GM23338 (cell line): ENCODE data around the gene CPSF2. TPM values are rescaled to one million over a fixed set of nuclear protein-coding genes. Genes with fewer than 3 reads are reported as not detected.
"Not testable (repeated sequence)": the region's sequence is repeated elsewhere in the genome, so short reads cannot be mapped to it uniquely, and the experiment has no call there.

Experiments used
- ATAC-seq: fragments of 200-7000 bp; cut with Tn5 transposase; 3 replicates; pipeline ENCODE4 v1.9.1; 2020
- DNase-seq: peaks from one replicate; pipeline ENCODE4 v3.0.0-alpha.2; 2015; ENCODE audit warnings: low spot score
- H2AFZ ChIP-seq: fragments of 200-600 bp; sonication (generic); 2 replicates; pipeline ENCODE4 v1.8.0; 2016; ENCODE audit warnings: antibody characterized with exemption, mild to moderate bottlenecking, moderate library complexity
- H3F3A ChIP-seq: fragments of 200-600 bp; sonication (generic); replicated peaks from 2 replicates; pipeline ENCODE4 v1.8.0; 2017; ENCODE audit warnings: antibody characterized with exemption, mixed run types, low read depth
- H3K27ac ChIP-seq: fragments of 200-600 bp; sonication (generic); 2 replicates; pipeline ENCODE4 v1.6.1; 2016; ENCODE audit warnings: low read depth
- H3K27me3 ChIP-seq: fragments of 200-600 bp; sonication (generic); 2 replicates; pipeline ENCODE4 v1.8.0; 2016; ENCODE audit warnings: mild to moderate bottlenecking, mixed run types, moderate library complexity; ENCODE audit not compliant: insufficient read depth
- H3K36me3 ChIP-seq: fragments of 200-600 bp; sonication (generic); 2 replicates; pipeline ENCODE4 v1.8.0; 2016; ENCODE audit warnings: mild to moderate bottlenecking; ENCODE audit not compliant: insufficient read depth
- H3K4me1 ChIP-seq: fragments of 200-600 bp; sonication (generic); 2 replicates; pipeline ENCODE4 v1.8.0; 2016; ENCODE audit warnings: mild to moderate bottlenecking, moderate library complexity; ENCODE audit not compliant: insufficient read depth
- H3K4me2 ChIP-seq: fragments of 200-600 bp; sonication (generic); 2 replicates; pipeline ENCODE4 v1.7.1; 2017; ENCODE audit warnings: mixed run types
- H3K4me3 ChIP-seq: fragments of 200-600 bp; sonication (generic); 2 replicates; pipeline ENCODE4 v1.6.1; 2016; ENCODE audit warnings: mixed run types
- H3K79me2 ChIP-seq: fragments of 200-600 bp; sonication (generic); replicated peaks from 2 replicates; pipeline ENCODE4 v1.8.0; 2017; ENCODE audit warnings: mild to moderate bottlenecking; ENCODE audit not compliant: insufficient read depth
- H3K9me2 ChIP-seq: fragments of 200-600 bp; sonication (generic); 2 replicates; pipeline ENCODE4 v1.8.0; 2017; ENCODE audit not compliant: insufficient read depth
- H4K20me1 ChIP-seq: fragments of 200-600 bp; sonication (generic); replicated peaks from 2 replicates; pipeline ENCODE4 v1.8.0; 2017; ENCODE audit warnings: mild to moderate bottlenecking; ENCODE audit not compliant: insufficient read depth
- H3K27ac Mint-ChIP-seq: 2 replicates; pipeline ENCODE4 v1.8.0; 2020; ENCODE audit warnings: inconsistent platforms, mild to moderate bottlenecking, moderate library complexity, mixed read lengths
- H3K27me3 Mint-ChIP-seq: 3 replicates; pipeline ENCODE4 v1.8.0; 2022; ENCODE audit warnings: low read depth, mild to moderate bottlenecking, moderate library complexity, mixed read lengths, inconsistent platforms; ENCODE audit not compliant: insufficient read depth, poor library complexity
- H3K36me3 Mint-ChIP-seq: 3 replicates; pipeline ENCODE4 v1.8.0; 2021; ENCODE audit warnings: low read depth, mild to moderate bottlenecking, inconsistent platforms, moderate library complexity, mixed read lengths
- H3K4me1 Mint-ChIP-seq: 3 replicates; pipeline ENCODE4 v1.8.0; 2020; ENCODE audit warnings: mild to moderate bottlenecking, inconsistent platforms, mixed read lengths
- H3K4me3 Mint-ChIP-seq: 3 replicates; pipeline ENCODE4 v1.8.0; 2021; ENCODE audit warnings: moderate library complexity, mild to moderate bottlenecking, inconsistent platforms, mixed read lengths
- H3K9me3 Mint-ChIP-seq: 3 replicates; pipeline ENCODE4 v1.8.0; 2020; ENCODE audit warnings: moderate library complexity, mild to moderate bottlenecking, inconsistent platforms, mixed read lengths
- CREB1 ChIP-seq: fragments of 250-450 bp; sonication (Bioruptor Pico); IDR thresholded peaks from 2 replicates; pipeline ENCODE4 v1.5.0; 2020; ENCODE audit warnings: low read depth, mild to moderate bottlenecking, moderate library complexity
- STAT1 ChIP-seq: IDR thresholded peaks from one replicate; pipeline ENCODE4 v1.6.1; 2016; ENCODE audit warnings: antibody characterized with exemption; ENCODE audit not compliant: unreplicated experiment
- ZNF114 ChIP-seq: fragments of 250-450 bp; sonication (Bioruptor Pico); IDR thresholded peaks from 2 replicates; pipeline ENCODE4 v1.5.0; 2020; ENCODE audit warnings: mild to moderate bottlenecking, moderate library complexity
- ZNF331 ChIP-seq: fragments of 250-450 bp; sonication (Bioruptor Pico); IDR thresholded peaks from 2 replicates; pipeline ENCODE4 v1.5.0; 2020; ENCODE audit warnings: low read depth, mild to moderate bottlenecking, moderate library complexity
- polyA plus RNA-seq: library from polyadenylated mRNA; unstranded; fragments of >200 nt; fragmentation: Nextera tagmentation; extraction: Ambion mirVana; gene quantifications from 2 replicates; pipeline ENCODE4 v1.2.1, GENCODE V29; 2016
- total RNA-seq: library from RNA; depleted of rRNA; stranded (reverse); fragments of >200 nt; shearing (Covaris generic); gene quantifications from 2 replicates; pipeline ENCODE4 v1.2.3, GENCODE V29; 2014
- TF ChIP-seq, protein P1 (sequence below): IDR thresholded peaks from 2 replicates; pipeline ENCODE4 v1.6.1; 2016; ENCODE audit warnings: antibody characterized with exemption
- TF ChIP-seq, protein P2 (sequence below): fragments of 250-450 bp; sonication (Bioruptor Pico); IDR thresholded peaks from 2 replicates; pipeline ENCODE4 v1.5.0; 2020; ENCODE audit warnings: mild to moderate bottlenecking, moderate library complexity
- TF ChIP-seq, protein P3 (sequence below), 2 experiments: fragments of 200-600 bp in 1 of 2; sonication (generic) in 1 of 2; conservative IDR thresholded peaks; 2 replicates each; pipeline versions ENCODE4 v1.5.1 to v1.6.1; 2016 to 2017; ENCODE audit warnings: antibody characterized with exemption in 2 of 2, low read depth in 2 of 2, mild to moderate bottlenecking in 2 of 2, moderate library complexity in 1 of 2

Gene CPSF2
- total and polyA plus RNA-seq, 2 experiments from 2014 or later, result 54.2 to 112 TPM

DNA sequence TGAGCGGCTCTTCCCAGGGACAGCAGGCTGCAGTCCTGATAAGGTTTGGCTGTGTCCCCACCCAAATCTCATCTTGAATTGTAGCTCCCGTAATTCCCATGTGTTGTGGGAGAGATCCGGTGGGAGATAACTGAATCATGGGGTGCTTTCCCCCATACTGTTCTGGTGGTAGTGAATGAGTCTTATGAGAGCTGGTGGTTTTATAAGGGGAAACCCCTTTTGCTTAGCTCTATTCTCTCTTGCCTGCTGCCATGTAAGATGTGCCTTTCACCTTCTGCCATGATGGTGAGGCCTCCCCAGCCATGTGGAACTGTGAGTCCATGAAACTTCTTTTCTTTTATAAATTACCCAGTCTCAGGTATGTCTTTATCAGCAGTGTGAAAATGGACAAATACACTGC is 91.4 kb downstream of the CPSF2 start:
- not testable (repeated sequence) for H3K4me2 ChIP-seq, H3K27me3 Mint-ChIP-seq, H3K27ac Mint-ChIP-seq, H3K36me3 ChIP-seq, H3K79me2 ChIP-seq, H3K9me2 ChIP-seq, H3K4me1 ChIP-seq, H3F3A ChIP-seq, DNase-seq, H3K9me3 Mint-ChIP-seq, H3K4me3 ChIP-seq, H3K4me1 Mint-ChIP-seq, ATAC-seq, H4K20me1 ChIP-seq, H3K27ac ChIP-seq, H2AFZ ChIP-seq, H3K27me3 ChIP-seq, H3K36me3 Mint-ChIP-seq, H3K4me3 Mint-ChIP-seq

DNA sequence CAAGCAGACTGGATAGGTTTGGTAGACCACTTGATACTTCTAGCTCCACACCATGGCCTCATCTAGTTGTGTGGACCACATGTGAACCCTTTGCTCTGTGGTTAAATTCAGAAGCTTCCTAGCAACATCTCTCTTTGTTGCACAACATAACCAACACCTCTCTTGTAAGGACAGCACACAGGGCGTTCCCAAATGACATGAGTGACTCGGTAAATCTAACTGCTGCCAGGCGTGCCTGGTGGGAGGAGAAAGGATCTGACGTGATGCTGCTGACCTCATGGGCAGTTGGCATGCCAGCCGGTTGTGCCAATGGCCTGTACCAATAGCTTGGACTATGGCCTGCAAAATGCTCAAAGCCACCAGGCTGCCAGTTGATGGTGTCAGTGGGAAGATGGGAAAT is 93.8 kb downstream of the CPSF2 start:
- Histone ChIP-seq H3K4me3 (no peak overlapping the region), H3K27ac (no peak overlapping the region), H3F3A (no peaks in the 10 kb centered on the region), H3K4me1 (no peaks in the 10 kb centered on the region), H2AFZ (no peak overlapping the region), H3K36me3 (no peaks in the 10 kb centered on the region), H3K79me2 (no peaks in the 10 kb centered on the region), H4K20me1 (no peaks in the 10 kb centered on the region), H3K4me2 (no peak overlapping the region), H3K27me3 (no peaks in the 10 kb centered on the region), H3K9me2 (peaks cover 3% of the 10 kb centered on the region; the same call in 1 of the 2 replicates)
- TF ChIP-seq CREB1 (CRISPR knock-in tag), result no peak
- TF ChIP-seq, protein P1, sequence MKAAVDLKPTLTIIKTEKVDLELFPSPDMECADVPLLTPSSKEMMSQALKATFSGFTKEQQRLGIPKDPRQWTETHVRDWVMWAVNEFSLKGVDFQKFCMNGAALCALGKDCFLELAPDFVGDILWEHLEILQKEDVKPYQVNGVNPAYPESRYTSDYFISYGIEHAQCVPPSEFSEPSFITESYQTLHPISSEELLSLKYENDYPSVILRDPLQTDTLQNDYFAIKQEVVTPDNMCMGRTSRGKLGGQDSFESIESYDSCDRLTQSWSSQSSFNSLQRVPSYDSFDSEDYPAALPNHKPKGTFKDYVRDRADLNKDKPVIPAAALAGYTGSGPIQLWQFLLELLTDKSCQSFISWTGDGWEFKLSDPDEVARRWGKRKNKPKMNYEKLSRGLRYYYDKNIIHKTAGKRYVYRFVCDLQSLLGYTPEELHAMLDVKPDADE, result no peak
- no peak for DNase-seq
- no peaks in the 10 kb centered on the region for H3K36me3 Mint-ChIP-seq
- H3K4me3 Mint-ChIP-seq, result no peak overlapping the region
- no peaks in the 10 kb centered on the region for H3K4me1 Mint-ChIP-seq
- peaks cover 5% of the 10 kb centered on the region for H3K27me3 Mint-ChIP-seq
- ATAC-seq, result no peak
- H3K9me3 Mint-ChIP-seq, result no peaks in the 10 kb centered on the region; the same call in 2 of the 3 replicates
- no peak overlapping the region for H3K27ac Mint-ChIP-seq

DNA sequence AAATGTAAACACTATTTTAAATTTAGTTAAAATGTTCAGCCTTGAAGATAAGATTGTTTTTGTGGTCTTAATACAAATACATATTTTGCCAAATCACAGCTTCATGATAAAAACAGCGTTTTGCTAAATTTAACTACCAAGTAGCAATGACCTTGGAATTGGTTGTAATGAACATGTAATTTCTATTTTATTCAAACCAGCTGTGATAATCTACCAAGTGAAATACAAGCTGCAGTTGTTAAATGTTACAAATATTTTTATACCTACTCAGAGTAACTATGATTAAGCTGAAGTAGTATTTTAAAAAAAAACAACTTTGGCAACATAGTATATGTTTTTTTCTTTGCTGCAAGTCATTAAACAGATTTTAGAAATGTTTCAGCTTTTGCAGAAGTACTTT is 96.2 kb downstream of the CPSF2 start:
- no peak for ATAC-seq
- TF ChIP-seq, protein P2, sequence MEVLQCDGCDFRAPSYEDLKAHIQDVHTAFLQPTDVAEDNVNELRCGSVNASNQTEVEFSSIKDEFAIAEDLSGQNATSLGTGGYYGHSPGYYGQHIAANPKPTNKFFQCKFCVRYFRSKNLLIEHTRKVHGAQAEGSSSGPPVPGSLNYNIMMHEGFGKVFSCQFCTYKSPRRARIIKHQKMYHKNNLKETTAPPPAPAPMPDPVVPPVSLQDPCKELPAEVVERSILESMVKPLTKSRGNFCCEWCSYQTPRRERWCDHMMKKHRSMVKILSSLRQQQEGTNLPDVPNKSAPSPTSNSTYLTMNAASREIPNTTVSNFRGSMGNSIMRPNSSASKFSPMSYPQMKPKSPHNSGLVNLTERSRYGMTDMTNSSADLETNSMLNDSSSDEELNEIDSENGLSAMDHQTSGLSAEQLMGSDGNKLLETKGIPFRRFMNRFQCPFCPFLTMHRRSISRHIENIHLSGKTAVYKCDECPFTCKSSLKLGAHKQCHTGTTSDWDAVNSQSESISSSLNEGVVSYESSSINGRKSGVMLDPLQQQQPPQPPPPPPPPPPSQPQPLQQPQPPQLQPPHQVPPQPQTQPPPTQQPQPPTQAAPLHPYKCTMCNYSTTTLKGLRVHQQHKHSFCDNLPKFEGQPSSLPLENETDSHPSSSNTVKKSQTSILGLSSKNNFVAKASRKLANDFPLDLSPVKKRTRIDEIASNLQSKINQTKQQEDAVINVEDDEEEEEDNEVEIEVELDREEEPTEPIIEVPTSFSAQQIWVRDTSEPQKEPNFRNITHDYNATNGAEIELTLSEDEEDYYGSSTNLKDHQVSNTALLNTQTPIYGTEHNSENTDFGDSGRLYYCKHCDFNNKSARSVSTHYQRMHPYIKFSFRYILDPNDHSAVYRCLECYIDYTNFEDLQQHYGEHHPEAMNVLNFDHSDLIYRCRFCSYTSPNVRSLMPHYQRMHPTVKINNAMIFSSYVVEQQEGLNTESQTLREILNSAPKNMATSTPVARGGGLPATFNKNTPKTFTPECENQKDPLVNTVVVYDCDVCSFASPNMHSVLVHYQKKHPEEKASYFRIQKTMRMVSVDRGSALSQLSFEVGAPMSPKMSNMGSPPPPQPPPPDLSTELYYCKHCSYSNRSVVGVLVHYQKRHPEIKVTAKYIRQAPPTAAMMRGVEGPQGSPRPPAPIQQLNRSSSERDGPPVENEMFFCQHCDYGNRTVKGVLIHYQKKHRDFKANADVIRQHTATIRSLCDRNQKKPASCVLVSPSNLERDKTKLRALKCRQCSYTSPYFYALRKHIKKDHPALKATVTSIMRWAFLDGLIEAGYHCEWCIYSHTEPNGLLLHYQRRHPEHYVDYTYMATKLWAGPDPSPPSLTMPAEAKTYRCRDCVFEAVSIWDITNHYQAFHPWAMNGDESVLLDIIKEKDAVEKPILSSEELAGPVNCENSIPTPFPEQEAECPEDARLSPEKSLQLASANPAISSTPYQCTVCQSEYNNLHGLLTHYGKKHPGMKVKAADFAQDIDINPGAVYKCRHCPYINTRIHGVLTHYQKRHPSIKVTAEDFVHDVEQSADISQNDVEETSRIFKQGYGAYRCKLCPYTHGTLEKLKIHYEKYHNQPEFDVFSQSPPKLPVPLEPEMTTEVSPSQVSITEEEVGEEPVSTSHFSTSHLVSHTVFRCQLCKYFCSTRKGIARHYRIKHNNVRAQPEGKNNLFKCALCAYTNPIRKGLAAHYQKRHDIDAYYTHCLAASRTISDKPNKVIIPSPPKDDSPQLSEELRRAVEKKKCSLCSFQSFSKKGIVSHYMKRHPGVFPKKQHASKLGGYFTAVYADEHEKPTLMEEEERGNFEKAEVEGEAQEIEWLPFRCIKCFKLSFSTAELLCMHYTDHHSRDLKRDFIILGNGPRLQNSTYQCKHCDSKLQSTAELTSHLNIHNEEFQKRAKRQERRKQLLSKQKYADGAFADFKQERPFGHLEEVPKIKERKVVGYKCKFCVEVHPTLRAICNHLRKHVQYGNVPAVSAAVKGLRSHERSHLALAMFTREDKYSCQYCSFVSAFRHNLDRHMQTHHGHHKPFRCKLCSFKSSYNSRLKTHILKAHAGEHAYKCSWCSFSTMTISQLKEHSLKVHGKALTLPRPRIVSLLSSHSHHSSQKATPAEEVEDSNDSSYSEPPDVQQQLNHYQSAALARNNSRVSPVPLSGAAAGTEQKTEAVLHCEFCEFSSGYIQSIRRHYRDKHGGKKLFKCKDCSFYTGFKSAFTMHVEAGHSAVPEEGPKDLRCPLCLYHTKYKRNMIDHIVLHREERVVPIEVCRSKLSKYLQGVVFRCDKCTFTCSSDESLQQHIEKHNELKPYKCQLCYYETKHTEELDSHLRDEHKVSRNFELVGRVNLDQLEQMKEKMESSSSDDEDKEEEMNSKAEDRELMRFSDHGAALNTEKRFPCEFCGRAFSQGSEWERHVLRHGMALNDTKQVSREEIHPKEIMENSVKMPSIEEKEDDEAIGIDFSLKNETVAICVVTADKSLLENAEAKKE (CRISPR knock-in tag), result no peak
- TF ChIP-seq, protein P3, sequence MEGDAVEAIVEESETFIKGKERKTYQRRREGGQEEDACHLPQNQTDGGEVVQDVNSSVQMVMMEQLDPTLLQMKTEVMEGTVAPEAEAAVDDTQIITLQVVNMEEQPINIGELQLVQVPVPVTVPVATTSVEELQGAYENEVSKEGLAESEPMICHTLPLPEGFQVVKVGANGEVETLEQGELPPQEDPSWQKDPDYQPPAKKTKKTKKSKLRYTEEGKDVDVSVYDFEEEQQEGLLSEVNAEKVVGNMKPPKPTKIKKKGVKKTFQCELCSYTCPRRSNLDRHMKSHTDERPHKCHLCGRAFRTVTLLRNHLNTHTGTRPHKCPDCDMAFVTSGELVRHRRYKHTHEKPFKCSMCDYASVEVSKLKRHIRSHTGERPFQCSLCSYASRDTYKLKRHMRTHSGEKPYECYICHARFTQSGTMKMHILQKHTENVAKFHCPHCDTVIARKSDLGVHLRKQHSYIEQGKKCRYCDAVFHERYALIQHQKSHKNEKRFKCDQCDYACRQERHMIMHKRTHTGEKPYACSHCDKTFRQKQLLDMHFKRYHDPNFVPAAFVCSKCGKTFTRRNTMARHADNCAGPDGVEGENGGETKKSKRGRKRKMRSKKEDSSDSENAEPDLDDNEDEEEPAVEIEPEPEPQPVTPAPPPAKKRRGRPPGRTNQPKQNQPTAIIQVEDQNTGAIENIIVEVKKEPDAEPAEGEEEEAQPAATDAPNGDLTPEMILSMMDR (conservative IDR thresholded peaks at IDR 0.05; ENCODE audit: low read depth in 2 of 2), result no peak
- TF ChIP-seq ZNF114 (CRISPR knock-in tag) (no peak), STAT1 (no peak), CREB1 (CRISPR knock-in tag) (no peak), ZNF331 (CRISPR knock-in tag) (no peak)

More for the DNA sequence above, 96.2 kb downstream of the CPSF2 start:
- H3K27ac ChIP-seq, result no peak overlapping the region
- no peaks in the 10 kb centered on the region for H3K4me1 Mint-ChIP-seq
- no peaks in the 10 kb centered on the region for H3K9me3 Mint-ChIP-seq
- H3K27me3 Mint-ChIP-seq, result peaks cover 5% of the 10 kb centered on the region
- no peaks in the 10 kb centered on the region for H3K79me2 ChIP-seq
- no peaks in the 10 kb centered on the region for H3K27me3 ChIP-seq
- H3K36me3 Mint-ChIP-seq, result no peaks in the 10 kb centered on the region
- no peak overlapping the region for H3K4me3 Mint-ChIP-seq
- H3K4me1 ChIP-seq, result no peaks in the 10 kb centered on the region
- no peak overlapping the region for H3K4me3 ChIP-seq
- DNase-seq, result no peak
- peaks cover 3% of the 10 kb centered on the region; the same call in 1 of the 2 replicates for H3K9me2 ChIP-seq
- H2AFZ ChIP-seq, result no peak overlapping the region
- H3K27ac Mint-ChIP-seq, result no peak overlapping the region
- H3F3A ChIP-seq, result no peaks in the 10 kb centered on the region
- no peaks in the 10 kb centered on the region for H4K20me1 ChIP-seq
- H3K4me2 ChIP-seq, result no peak overlapping the region
- no peaks in the 10 kb centered on the region for H3K36me3 ChIP-seq
